Astrocyte (in vitro differentiated cells and primary cell): Measurements from ENCODE around the gene STRN. TPM values are rescaled to one million over a fixed set of nuclear protein-coding genes. Genes with fewer than 3 reads are reported as not detected.

ENCODE experiments used
- DNase-seq: peaks from one replicate; pipeline ENCODE4 v3.0.0-alpha.2; 2010; ENCODE audit warnings: low read depth
- FAIRE-seq: peaks from 2 replicates; lab custom pipeline; 2011; peaks lifted over from hg19 to GRCh38; lab: Jason Lieb, UNC
- H2AFZ ChIP-seq: 2 replicates; pipeline ENCODE4 v1.6.0; 2012; ENCODE audit warnings: low read depth, low read length, inconsistent platforms
- H3K27ac ChIP-seq: 2 replicates; pipeline ENCODE4 v1.5.1; 2011; ENCODE audit warnings: low read depth, low read length, inconsistent platforms
- H3K27me3 ChIP-seq: 2 replicates; pipeline ENCODE4 v1.6.0; 2011; ENCODE audit warnings: low read length, inconsistent platforms; ENCODE audit not compliant: insufficient read depth
- H3K36me3 ChIP-seq: 2 replicates; pipeline ENCODE4 v1.5.1; 2011; ENCODE audit warnings: low read length, inconsistent platforms; ENCODE audit not compliant: insufficient read depth
- H3K4me1 ChIP-seq: 2 replicates; pipeline ENCODE4 v1.5.1; 2011; ENCODE audit warnings: low read length, inconsistent platforms; ENCODE audit not compliant: insufficient read depth
- H3K4me2 ChIP-seq: 2 replicates; pipeline ENCODE4 v1.6.0; 2012; ENCODE audit warnings: low read length, inconsistent platforms
- H3K4me3 ChIP-seq: 2 replicates; pipeline ENCODE4 v1.5.1; 2011; ENCODE audit warnings: low read depth, mild to moderate bottlenecking, low read length, inconsistent platforms; ENCODE audit not compliant: insufficient read depth
- H3K79me2 ChIP-seq: 2 replicates; pipeline ENCODE4 v1.6.0; 2012; ENCODE audit warnings: mild to moderate bottlenecking, low read length, inconsistent platforms; ENCODE audit not compliant: insufficient read depth
- H3K9ac ChIP-seq: 2 replicates; pipeline ENCODE4 v1.6.0; 2012; ENCODE audit warnings: mild to moderate bottlenecking, low read length, inconsistent platforms
- H3K9me3 ChIP-seq: 2 replicates; pipeline ENCODE4 v1.5.1; 2012; ENCODE audit warnings: low read depth, mild to moderate bottlenecking, low read length, inconsistent platforms; ENCODE audit not compliant: insufficient read depth
- H4K20me1 ChIP-seq: 2 replicates; pipeline ENCODE4 v1.6.0; 2012; ENCODE audit warnings: low read length, inconsistent platforms; ENCODE audit not compliant: insufficient read depth
- H3K27ac Mint-ChIP-seq: one replicate; pipeline ENCODE4 v1.8.0; 2021; ENCODE audit warnings: mild to moderate bottlenecking, mixed read lengths; ENCODE audit not compliant: unreplicated experiment
- H3K27me3 Mint-ChIP-seq: one replicate; pipeline ENCODE4 v1.8.0; 2021; ENCODE audit warnings: low read depth, mixed read lengths; ENCODE audit not compliant: unreplicated experiment
- H3K36me3 Mint-ChIP-seq: one replicate; pipeline ENCODE4 v1.8.0; 2021; ENCODE audit warnings: low read depth, mixed read lengths; ENCODE audit not compliant: unreplicated experiment
- H3K4me1 Mint-ChIP-seq: one replicate; pipeline ENCODE4 v1.8.0; 2021; ENCODE audit warnings: low read depth, mixed read lengths; ENCODE audit not compliant: unreplicated experiment
- H3K4me3 Mint-ChIP-seq: one replicate; pipeline ENCODE4 v1.8.0; 2021; ENCODE audit warnings: mild to moderate bottlenecking, moderate library complexity, mixed read lengths; ENCODE audit not compliant: unreplicated experiment
- H3K9me3 Mint-ChIP-seq: one replicate; pipeline ENCODE4 v1.8.0; 2021; ENCODE audit warnings: mild to moderate bottlenecking, mixed read lengths; ENCODE audit not compliant: unreplicated experiment
- EZH2 ChIP-seq: IDR thresholded peaks from 2 replicates; pipeline ENCODE4 v1.6.1; 2012; ENCODE audit warnings: mild to moderate bottlenecking, low read length, inconsistent platforms; ENCODE audit not compliant: insufficient read depth
- total RNA-seq: library from RNA; stranded (reverse); gene quantifications from 2 replicates; pipeline ENCODE4 v1.2.1, GENCODE V29; 2021
- TF ChIP-seq, protein P1 (sequence below): IDR thresholded peaks from 2 replicates; pipeline ENCODE4 v1.5.1; 2011; ENCODE audit warnings: low read depth, mild to moderate bottlenecking, inconsistent platforms, low read length, moderate library complexity; ENCODE audit not compliant: insufficient read depth

The STRN gene
- total RNA-seq, 1 donor from 2014 or later: 25.6 TPM

DNA sequence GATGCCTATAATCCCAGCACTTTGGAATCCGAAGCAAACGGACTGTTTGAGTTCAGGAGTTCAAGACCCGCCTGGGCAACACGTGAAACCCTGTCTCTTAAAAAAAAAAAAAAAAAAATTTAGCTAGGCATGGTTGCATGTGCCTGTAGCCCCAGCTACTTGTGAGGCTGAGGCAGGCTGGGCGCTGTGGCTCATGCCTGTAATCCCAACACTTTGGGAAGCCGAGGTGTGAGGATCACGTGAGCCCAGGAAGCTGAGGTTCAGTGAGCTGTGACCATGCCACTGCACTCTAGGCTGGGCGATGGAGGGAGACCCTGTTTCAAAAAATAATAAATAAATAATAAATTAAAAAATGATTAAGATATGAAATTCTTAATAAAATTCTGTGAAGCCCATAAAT is 9.0 kb upstream of the STRN start:
- no peak for FAIRE-seq
- Histone ChIP-seq H3K4me3 (no peak overlapping the region), H3K4me2 (no peak overlapping the region), H3K9ac (no peak overlapping the region), H3K4me1 (no peaks in the 10 kb centered on the region), H2AFZ (no peak overlapping the region), H3K27ac (no peak overlapping the region), H3K9me3 (no peaks in the 10 kb centered on the region), H3K79me2 (no peaks in the 10 kb centered on the region), H3K36me3 (no peaks in the 10 kb centered on the region), H3K27me3 (no peaks in the 10 kb centered on the region), H4K20me1 (no peaks in the 10 kb centered on the region)
- H3K27me3 Mint-ChIP-seq: no peaks in the 10 kb centered on the region
- peaks cover 3% of the 10 kb centered on the region for H3K36me3 Mint-ChIP-seq
- no peaks in the 10 kb centered on the region for H3K4me1 Mint-ChIP-seq
- DNase-seq: no peak
- no peak overlapping the region for H3K4me3 Mint-ChIP-seq
- no peak overlapping the region for H3K27ac Mint-ChIP-seq
- TF ChIP-seq, protein P1, sequence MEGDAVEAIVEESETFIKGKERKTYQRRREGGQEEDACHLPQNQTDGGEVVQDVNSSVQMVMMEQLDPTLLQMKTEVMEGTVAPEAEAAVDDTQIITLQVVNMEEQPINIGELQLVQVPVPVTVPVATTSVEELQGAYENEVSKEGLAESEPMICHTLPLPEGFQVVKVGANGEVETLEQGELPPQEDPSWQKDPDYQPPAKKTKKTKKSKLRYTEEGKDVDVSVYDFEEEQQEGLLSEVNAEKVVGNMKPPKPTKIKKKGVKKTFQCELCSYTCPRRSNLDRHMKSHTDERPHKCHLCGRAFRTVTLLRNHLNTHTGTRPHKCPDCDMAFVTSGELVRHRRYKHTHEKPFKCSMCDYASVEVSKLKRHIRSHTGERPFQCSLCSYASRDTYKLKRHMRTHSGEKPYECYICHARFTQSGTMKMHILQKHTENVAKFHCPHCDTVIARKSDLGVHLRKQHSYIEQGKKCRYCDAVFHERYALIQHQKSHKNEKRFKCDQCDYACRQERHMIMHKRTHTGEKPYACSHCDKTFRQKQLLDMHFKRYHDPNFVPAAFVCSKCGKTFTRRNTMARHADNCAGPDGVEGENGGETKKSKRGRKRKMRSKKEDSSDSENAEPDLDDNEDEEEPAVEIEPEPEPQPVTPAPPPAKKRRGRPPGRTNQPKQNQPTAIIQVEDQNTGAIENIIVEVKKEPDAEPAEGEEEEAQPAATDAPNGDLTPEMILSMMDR: no peak
- TF ChIP-seq EZH2: no peak
- peaks cover 4% of the 10 kb centered on the region for H3K9me3 Mint-ChIP-seq

GRCh38 chr2:36973320-36973719 is 7.0 kb upstream of the STRN start:
- DNase-seq (no peak), FAIRE-seq (no peak)
- Mint-ChIP-seq H3K27ac (no peak overlapping the region), H3K4me3 (no peak overlapping the region), H3K4me1 (no peaks in the 10 kb centered on the region), H3K9me3 (peaks cover 2% of the 10 kb centered on the region), H3K27me3 (no peaks in the 10 kb centered on the region), H3K36me3 (peaks cover 1% of the 10 kb centered on the region)
- no peak overlapping the region for H3K4me2 ChIP-seq
- H3K27ac ChIP-seq: no peak overlapping the region
- H4K20me1 ChIP-seq: no peaks in the 10 kb centered on the region
- H2AFZ ChIP-seq: no peak overlapping the region
- no peak overlapping the region for H3K4me3 ChIP-seq
- TF ChIP-seq, protein P1: no peak
- no peak for TF ChIP-seq EZH2
- no peaks in the 10 kb centered on the region for H3K36me3 ChIP-seq
- no peaks in the 10 kb centered on the region for H3K27me3 ChIP-seq
- no peaks in the 10 kb centered on the region for H3K79me2 ChIP-seq
- no peaks in the 10 kb centered on the region for H3K4me1 ChIP-seq
- no peak overlapping the region for H3K9ac ChIP-seq
- H3K9me3 ChIP-seq: no peaks in the 10 kb centered on the region

DNA sequence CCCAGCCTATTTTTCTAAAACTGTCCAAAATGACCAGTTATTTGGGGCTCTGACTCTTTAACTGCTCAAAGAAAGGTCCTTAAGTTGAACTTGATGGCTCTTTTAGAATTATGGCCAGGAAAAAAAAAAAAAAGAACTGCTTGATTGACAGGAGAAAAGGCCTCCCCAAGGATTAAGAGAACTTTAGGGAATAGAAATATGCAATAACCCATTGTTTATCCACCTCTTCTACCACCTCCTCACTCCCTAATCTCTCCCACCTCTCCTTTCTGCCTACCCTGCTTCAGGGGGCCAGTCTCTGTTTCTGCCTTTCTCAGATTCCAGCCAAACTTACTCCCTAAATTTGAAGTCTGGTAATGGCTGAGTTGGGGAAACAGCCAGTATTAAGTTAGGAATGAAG is 5.7 kb upstream of the STRN start:
- no peak overlapping the region for H3K4me3 Mint-ChIP-seq

More for the DNA sequence above, 5.7 kb upstream of the STRN start:
- no peaks in the 10 kb centered on the region for H3K36me3 ChIP-seq
- peaks cover 9% of the 10 kb centered on the region for H3K4me1 Mint-ChIP-seq
- no peaks in the 10 kb centered on the region for H4K20me1 ChIP-seq
- H3K9me3 Mint-ChIP-seq: no peaks in the 10 kb centered on the region
- TF ChIP-seq, protein P1: no peak
- no peak for TF ChIP-seq EZH2
- H3K36me3 Mint-ChIP-seq: no peaks in the 10 kb centered on the region
- H2AFZ ChIP-seq: no peak overlapping the region
- peaks cover 5% of the 10 kb centered on the region for H3K4me1 ChIP-seq
- no peak overlapping the region for H3K4me2 ChIP-seq
- DNase-seq: no peak
- no peak for FAIRE-seq
- no peak overlapping the region for H3K27ac ChIP-seq
- no peaks in the 10 kb centered on the region for H3K27me3 Mint-ChIP-seq
- H3K27me3 ChIP-seq: no peaks in the 10 kb centered on the region
- no peak overlapping the region for H3K4me3 ChIP-seq
- no peaks in the 10 kb centered on the region for H3K9me3 ChIP-seq
- H3K27ac Mint-ChIP-seq: no peak overlapping the region
- H3K79me2 ChIP-seq: no peaks in the 10 kb centered on the region
- H3K9ac ChIP-seq: no peak overlapping the region
